ENCODE results near the gene NF1.

NF1 gene

DNA sequence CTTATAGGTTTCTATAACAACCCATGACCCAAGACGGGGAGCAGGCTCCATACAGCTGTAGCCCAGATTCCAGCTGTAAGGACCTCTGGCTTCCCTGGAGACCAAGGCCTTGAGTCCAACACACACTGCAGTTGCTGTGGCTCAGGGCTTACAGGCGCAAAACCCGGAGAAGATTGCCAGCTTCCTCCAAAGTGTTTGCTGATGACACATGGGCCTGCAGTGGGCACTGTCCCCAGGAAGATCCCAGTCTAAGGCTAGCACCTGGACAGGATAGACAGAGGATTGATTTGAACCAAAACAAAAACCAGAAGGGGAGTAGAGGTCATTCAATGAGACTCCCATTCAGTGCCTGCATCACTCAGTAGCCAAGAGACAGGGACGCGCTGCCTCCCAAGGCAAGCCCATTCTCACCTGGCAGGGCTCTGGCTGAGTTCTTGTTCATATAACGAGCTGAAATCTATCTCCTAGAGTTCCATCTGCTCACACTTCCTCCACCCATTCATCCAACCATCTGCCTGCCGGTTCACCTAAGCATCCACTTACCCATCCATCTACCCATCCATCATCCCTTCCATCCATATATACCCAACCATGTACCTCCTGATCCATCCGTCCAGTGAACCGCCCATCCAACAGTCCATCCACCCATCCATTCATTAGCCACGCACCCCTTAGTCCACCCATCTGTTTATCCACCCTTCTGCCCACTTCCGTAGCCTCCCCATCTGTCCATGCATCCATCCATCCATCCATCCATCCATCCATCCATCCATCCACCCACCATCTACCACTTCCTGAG is 306.9 kb downstream of the NF1 start:
- no peak for DNase-seq (ENCODE audit: low read depth, low spot score)

DNA sequence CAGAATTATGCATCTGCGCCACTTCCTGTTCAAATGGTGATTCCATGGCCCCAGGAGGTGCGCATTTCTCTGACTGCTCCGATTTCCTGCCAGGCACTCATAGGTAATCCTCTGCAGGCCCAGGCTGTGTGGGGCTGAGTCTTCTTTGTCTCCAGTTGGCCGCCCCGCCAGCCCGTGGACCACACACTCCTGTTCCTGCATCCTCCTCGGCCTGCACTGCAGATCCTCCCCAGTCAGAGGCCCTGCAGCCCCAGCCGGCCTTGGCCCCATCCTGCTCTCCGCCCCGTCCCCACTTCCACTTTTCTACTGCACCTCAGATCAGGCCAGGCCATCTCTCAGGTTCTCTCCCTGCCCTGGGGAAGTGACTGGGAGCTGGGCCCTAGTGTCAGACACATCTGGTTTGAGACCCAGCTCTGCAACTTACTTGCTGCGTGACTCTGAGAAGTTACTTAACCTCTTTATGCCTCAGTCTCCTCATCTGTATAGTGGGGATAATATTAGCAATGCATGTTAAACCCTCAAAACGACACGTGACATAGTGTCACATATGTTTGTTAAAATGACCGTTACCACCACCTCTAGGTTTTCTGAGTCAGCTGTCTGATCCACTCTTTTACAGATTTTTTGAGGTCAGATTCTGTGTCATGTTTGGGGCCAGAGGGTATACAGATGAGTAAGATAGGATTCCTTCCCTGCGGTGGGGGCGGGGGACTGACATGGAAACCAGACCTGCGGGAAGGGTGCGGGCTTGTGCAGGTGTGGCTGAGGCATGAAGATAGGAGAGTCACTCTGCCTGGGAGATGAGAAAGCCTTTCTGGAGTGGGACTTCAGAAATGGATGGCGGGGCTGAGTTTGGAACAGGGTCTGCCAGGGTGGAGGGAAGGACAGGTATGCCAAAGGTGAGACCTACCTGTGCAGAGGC is 309.5 kb downstream of the NF1 start:
- DNase-seq (ENCODE audit: low read depth, low spot score) = no peak

DNA sequence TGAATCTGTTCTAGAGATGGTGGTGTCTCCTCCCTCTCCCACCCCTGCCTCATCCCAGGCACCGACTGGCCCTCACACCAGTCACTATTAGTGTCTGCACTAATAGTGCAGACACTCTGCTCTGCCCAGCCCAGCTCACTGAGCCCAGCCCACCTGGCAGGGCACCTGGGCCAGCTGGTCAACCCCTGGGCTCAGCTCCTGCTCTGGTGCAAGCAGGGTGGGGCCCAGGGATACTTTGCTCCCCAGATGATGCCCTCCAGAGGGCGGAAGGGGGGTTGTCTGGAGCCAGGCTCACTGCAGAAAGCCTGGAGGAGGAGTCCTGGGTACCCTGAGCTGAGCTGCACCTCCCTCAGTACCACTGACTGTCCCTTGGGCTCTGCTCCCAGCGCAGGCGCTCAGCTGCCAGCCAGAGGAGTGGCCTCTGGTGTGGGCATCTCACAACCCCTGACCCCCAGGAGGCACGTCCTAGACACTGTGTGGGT is 311.2 kb downstream of the NF1 start:
- DNase-seq (ENCODE audit: low read depth, low spot score) = no peak

DNA sequence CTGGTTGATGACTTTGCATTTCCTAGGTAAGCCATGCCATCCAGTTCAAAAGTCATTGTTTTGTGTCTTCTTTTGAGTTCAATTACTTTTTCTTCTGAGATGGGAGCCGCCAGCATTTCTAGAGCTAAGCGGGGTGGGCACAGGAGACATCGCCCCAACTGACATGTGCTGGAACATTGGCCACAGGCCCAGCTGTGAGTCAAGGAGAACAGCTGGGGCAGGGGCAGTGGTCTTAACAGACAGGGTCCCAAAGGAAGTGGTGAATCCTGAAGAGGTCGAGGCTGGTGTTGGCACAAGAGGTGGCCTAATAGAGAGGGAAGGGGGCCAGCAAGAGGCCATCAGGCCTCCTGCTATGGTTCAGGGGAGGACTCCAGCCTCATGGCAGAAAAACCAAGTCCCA is 313.8 kb downstream of the NF1 start:
- no peak for DNase-seq (ENCODE audit: low read depth, low spot score)

DNA sequence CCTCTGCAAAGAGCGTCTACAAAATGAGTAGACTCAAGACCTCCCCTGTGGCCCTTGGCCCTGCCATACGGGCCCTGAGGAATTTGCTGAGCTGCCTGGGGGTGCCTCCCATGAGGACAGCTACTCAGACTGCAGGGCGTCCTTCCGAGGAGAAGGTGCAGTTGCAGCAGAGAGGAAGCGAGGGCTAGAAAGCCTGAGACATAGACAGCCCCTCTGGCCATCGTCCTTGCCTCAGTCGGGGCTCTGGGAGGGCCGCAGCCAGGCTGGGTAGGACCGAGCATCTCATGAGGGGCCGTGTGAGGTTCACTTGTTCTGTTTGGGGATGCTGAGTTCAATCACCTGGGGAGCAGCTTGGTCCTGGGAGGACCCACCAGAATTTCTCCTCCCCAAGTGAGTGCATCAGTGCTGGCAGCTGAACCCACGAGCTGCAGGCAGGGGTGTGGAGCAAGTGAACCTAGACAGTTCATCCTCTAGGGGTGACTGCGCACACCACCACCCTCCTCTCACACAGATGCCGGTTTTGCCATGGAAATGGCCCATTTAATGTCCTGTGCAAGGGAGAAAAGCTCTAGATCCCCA is 317.0 kb downstream of the NF1 start:
- DNase-seq (ENCODE audit: low read depth, low spot score) = no peak

DNA sequence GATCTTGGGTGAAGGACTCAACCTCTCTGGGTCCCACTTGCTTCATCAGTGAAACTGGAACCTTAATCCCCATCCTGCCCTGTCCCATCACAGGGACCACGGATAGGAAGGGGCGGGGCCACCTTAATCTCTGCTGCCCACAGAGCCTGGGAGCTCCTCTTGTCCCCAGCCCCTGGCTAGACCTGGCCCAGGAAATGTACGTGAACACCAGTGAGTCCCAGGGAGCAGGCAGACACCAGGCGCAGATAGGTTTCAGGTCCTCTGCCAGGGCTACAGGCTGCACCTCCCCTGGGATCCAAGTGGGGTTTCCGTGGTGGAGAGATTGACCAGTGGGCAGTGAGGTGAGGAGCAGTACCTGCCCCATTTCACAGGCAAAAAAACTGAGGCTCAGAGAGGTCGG is 317.7 kb downstream of the NF1 start:
- no peak for DNase-seq (ENCODE audit: low read depth, low spot score)

DNA sequence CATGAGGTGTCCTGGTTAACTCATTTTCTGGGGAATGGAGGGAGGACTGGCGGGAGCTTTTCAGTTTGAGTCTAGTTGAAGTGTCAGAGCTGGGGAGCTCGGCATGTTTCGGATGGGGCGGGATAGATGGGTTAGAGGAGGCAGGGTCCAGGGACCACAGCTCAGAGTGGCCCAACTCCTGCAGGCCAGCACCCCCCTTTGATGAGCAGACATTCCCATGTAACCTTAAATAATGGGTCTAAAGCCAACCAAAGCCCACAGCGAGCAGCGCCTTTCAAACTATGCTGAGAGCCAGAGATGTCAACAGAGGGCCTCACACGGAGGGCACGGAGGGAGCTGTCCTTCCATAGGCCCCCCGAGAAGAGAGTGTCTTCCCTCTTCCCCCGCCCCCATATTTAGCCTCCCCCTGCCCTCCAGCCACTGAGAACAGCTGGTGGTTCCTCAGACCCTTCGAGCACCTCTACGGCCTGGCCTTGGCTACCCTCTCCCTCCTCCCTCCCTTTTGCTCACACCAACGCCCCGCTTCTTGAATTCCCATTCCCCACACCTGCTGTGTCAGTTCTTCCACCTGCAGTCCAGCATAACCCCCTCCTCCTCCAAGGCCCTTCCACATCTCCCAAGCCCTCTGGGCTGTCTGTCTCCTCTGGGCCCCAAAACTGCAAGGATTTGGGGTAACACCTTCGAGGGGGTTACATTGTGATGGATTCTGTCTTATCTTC is 318.5 kb downstream of the NF1 start:
- no peak for DNase-seq (ENCODE audit: low read depth, low spot score)

DNA sequence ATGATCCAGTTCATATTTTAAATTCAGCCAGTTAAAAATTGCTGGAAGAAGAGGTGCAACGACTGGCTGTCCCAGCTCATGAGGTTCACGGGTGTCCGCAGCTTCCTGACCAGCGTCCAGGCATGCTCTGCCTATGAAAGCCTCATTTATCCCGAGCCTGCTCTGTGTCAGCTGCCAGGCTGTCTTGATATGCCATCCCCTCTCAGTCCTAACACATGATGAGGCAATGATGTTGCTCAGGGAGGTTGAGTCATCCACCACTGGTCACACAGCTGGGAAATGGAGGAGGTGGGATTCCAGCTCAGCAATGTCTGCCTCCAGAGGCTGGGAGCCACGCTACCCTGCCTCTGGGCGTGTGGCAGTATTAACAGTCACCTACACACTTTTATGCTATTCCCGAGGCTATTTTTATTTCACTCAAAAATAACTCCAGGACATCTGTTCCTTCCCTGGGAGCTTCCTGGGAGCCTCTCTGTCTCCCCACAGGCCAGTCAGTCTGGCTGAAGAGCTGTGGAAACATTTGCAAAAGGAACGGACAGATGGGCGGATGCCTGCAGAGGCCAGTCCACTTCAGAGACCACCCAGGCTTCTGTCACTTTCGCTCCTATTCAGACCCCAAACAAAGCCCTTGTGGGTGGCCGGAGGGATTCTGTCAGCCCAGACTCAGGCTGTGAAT is 319.2 kb downstream of the NF1 start:
- no peak for DNase-seq (ENCODE audit: low read depth, low spot score)

DNA sequence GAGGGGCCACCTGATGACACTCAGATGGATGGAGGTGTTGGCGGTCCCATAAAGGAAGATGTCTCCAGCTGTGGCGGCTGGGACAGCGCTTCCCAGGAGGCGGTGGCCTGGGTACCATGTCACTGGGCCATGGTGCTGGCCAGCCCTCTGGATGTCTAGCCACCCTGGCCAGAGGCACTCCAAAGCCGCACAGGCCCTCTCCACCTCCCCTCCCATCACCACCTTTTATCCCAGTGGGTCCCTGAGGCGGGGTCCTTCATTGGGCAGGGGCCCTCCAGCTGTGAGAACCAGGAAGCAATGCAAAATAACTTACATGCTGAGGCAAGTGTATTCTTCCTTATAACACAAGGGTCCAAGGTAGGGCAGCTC is 319.8 kb downstream of the NF1 start:
- DNase-seq (ENCODE audit: low read depth, low spot score) = no peak

DNA sequence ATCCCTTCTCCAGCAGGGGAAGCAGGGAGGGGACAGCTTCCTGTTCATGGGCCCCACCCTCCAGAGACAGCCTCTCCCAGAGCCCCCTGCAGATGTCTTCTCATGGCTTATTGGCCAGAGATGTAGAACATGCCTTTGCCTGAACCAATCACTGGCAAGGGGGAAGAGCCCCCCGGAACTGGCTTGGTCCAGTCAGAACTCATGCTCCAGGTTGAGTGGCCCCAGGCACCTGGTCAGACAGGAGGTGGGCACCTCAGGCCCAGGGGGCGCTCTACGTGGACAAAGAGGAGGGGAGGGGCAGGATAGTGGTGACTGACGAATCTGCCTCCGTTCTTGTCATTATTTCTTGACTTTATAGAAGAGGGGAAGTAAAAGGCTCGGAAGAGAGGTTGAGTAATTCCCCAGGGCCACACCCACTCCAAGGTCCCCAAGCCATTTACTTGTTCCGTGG is 320.3 kb downstream of the NF1 start:
- no peak for DNase-seq (ENCODE audit: low read depth, low spot score)

DNA sequence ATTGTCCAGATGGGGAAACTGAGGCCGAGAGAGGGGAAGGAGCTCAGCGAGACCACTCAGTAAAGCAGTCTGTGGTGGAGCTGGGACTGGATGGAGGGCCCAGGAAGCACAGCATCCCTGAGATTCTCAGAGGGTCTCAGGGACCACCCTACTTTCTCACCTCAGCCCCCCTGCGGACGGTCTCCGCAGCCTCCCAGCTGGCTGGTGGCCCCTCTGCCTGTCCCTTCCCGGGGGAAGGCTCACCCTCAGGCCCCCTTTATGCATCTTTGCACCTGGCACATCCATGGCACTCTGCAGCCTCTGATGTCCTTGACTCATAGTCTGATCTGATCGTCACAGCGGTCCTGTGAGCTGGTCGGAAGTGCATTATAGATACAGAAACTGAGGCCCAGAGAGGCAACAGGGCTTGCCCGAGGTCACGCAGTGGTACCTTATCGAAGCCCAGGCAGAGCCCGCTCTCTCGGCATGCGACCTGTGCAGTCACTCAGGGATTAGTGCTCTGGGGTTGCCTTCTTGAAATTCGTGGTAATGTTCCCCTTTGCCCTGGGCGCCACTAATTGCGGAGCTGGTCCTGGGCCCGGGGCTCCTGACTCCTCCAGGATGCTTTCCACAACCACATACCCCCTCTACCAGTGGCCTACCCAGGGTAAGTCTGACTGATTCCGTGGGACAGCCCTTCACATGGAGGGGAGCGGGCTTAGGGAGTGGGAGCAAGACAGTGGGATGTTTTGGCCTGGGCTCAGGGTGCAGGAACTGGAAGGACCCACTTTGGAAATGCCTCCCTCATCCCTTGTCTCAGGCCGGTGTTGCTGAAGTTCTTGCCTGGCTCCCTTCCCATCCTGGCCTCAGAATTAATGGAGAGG is 321.1 kb downstream of the NF1 start:
- DNase-seq (ENCODE audit: low read depth, low spot score) = no peak

DNA sequence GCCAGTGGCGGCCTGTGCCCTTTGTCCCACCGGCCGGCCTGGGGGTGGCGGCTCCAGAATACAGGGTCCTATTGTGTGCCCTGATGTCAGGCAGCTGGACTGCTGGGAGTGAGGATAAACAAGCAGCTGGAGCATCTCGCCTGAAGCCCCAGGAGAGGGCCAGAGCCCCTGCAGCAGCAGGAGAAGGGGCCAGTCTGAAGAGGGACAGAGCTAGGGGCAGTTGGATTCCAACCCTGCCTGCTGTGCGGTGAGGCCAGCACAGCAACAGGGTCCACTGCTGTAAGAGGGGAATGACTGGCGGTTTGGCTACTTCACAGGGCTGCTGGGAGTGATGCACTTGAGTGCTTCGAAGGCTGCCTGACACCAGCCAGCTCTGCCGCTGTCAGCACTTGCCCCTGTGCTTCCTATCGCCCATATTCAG is 321.7 kb downstream of the NF1 start:
- DNase-seq (ENCODE audit: low read depth, low spot score) = no peak

DNA sequence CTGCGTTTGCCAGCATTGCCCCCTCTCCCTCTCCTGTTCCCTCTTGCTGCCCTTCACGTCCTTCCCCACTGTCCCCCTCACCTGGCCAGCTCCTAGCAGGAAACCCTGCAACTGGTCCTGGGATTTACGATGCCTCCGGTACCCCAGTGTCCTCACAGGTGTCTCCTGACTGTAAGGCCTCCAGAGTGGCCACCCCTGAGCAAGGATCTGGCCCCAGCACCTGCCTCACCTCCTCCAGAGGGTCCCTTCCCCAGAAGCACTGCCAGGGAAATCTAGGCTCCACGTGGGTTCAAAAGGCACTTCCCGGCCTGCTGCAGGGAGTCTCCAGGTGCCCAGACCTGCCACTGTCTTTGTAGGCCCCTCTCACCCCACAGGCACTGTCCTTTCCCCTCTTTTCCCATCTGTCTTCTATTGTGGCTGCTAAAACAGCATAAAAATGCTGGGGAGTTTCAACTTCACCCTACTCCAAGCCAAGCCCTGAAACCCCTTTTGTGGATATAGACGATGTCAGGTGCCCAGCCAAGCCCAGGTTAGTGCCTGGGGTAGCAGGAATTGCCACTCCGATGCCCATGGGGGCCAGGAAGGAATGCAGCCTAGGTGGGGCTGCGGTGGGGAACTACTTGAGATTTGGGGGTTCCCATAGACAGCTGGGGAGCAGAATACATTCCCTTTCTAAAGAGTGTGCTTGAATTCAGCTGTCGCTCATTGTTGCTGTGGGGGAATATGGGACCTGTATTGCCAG is 322.4 kb downstream of the NF1 start:
- no peak for DNase-seq (ENCODE audit: low read depth, low spot score)

DNA sequence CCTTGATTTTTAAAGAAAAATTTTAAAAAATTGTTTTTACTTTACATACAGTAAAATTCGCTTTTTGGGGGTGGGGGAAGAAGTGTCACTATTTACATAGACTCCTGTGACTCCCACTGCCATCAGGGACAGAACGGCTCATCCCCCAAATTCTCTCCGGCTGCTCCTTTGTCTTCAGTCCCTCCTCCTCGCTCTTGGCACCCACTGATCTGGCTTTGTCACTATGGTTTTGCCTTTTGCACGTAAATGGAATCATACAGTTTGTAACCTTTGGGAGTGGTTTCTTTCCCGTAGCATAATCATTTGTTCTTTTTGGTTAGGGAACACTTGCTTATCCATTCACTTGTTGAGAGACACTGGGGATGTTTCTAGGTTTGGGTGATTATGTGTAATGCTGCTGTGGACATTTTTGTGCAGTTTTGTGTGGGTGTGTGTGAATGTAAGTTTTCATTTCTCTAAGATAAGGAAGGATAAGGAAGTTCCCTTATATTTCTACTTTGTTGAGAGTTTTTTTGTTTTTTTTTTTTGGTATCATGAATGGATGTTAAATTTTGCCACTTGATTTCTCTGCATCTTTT is 324.1 kb downstream of the NF1 start:
- no peak for DNase-seq (ENCODE audit: low read depth, low spot score)

DNA sequence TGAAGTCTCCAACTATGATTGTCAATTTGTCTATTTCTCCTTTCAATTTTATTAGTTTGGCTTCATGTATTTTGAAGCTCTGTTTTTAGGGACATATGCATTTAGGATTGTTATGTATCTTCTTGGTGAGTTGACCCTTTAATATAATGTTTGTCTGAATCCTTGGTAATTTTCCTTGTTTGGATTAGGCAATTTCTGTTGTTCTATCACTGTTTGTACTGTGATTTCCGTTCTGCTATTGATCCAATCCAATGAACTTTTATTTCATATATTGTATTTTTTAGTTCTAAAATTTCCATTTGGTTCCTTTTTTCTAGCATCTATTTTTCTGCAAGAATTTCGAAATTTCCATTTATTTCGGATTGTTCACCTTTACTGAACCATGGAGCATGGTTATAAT is 327.7 kb downstream of the NF1 start:
- no peak for DNase-seq (ENCODE audit: low read depth, low spot score)

DNA sequence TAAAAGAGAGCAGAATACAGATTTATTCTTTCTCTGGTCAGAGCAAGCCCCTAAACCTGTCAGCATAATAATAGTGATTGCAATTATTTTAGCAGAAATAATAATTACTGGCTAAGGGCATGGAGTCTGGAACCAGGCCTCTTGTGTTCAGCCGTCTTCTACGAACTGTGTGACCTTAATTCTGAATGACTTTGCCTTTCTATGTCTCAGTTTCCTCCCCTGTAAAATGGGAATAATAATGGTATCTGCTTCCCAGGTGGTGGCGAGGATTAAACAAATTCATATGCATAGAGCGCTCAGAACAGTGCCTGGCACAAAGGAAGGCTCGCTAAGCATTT is 330.1 kb downstream of the NF1 start:
- no peak for DNase-seq (ENCODE audit: low read depth, low spot score)

DNA sequence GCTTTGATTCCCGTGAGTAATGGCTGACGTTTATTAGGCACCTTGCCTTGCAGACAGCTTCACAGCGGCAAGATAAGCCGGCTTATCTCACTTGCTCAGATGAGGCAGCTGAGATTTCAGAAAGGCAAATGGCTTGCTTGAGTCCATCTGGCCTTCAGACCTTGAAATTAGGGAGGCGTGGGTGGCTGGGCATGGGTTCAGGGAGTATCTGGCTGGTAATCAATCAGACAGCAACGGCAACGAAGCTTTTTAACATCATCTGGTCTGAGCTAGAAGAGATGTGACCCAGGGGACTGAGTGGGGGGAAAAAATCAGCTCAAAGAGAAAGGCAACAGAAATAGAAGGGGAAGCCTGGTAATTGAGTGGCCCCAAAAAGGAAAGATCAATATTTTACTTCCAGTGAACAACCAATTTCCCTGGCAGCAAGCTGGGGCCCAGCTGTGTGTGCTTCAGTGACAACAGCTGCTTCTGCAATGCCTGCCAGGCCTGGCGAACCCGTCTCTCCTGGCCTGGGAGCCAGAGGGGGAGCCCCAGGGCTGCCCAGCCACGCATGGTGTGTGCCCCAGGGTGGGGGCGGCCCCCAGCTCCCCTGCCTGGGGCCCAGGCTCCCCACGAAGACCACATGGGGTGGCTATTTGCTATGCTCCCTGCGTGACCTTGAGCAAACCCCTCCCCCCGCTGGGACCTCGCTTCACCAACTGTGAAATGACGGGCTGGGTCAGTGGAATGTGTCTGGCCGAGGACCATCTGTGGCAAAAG is 330.7 kb downstream of the NF1 start:
- DNase-seq (ENCODE audit: low read depth, low spot score) = no peak
